Measurements from ENCODE around the gene DLGAP1. TPM values are rescaled to one million over a fixed set of nuclear protein-coding genes. Genes with fewer than 3 reads are reported as not detected.

DLGAP1 gene
- total and polyA plus RNA-seq, 2 of the 8 experiments (the other 6 are each of a cell fraction or from before 2014, with no cell fraction given), result 11.8 to 16.9 TPM

GRCh38 chr18:3547891-3548615, 907.1 kb downstream of the DLGAP1 start:
- WGBS, 2 experiments (ENCODE audit: extremely low coverage in 1 of 2, insufficient coverage in 1 of 2, insufficient read length in 1 of 2, insufficient replicate concordance in 2 of 2, low coverage in 1 of 2, low lambda C conversion rate in 2 of 2, missing lambda C conversion rate in 1 of 2), result 86% methylated on average over 4 of the region's 4 CpGs; no CpG with 5 or more reads in 1 of the 2 experiments
- CTCF ChIA-PET (ENCODE audit: partially characterized antibody), result no interaction called here
- Histone ChIP-seq H3K79me2 (ENCODE audit: control insufficient read depth in 1 of 2, insufficient read depth in 2 of 2, low read length in 2 of 2) (no peaks in the 10 kb centered on the region), H3K23ac (ENCODE audit: insufficient read length) (no peak overlapping the region), H2BK15ac (ENCODE audit: low read length) (no peak overlapping the region), H2BK120ac (replicated peaks; ENCODE audit: low read depth, low read length) (no peak overlapping the region), H3K9ac (replicated peaks in 1 of 4; ENCODE audit: extremely low read depth in 1 of 4, low read depth in 3 of 4, low read length in 3 of 4) (no peak overlapping the region), H2AFZ (ENCODE audit: low read length) (no peak overlapping the region), H2BK5ac (ENCODE audit: low read depth, low read length) (no peak overlapping the region), H4K5ac (ENCODE audit: insufficient read length, low read depth, low read length) (no peak overlapping the region), H3K4me3 (ENCODE audit: extremely low read depth in 1 of 4, insufficient read depth in 2 of 4, low read depth in 3 of 4, low read length in 4 of 4) (no peak overlapping the region), H3K27ac (ENCODE audit: low read depth, low read length) (no peak overlapping the region; the same call in 1 of the 2 replicates), H3K18ac (ENCODE audit: extremely low read depth, low read length) (no peak overlapping the region), H3K36me3 (ENCODE audit: control insufficient read depth in 2 of 4, insufficient read depth in 4 of 4, low read length in 3 of 4) (no peaks in the 10 kb centered on the region), H4K91ac (replicated peaks; ENCODE audit: insufficient read length, low read length) (no peak overlapping the region), H3K4me1 (replicated peaks in 1 of 4; ENCODE audit: control insufficient read depth in 3 of 4, insufficient read depth in 4 of 4, low read length in 3 of 4) (peaks cover 0 to 3% (median 0%) of the 10 kb centered on the region in 4 experiments; a peak in 3 of 7 replicates), H3K14ac (ENCODE audit: insufficient read length) (no peak overlapping the region), H3K4ac (replicated peaks; ENCODE audit: insufficient read length, low read depth, low read length) (no peak overlapping the region), H3K79me1 (ENCODE audit: low read depth, low read length) (no peaks in the 10 kb centered on the region), H2AK5ac (ENCODE audit: low read depth, low read length) (no peak overlapping the region), H4K8ac (ENCODE audit: extremely low read depth, insufficient read depth, low read length) (no peak overlapping the region), H3K56ac (replicated peaks; ENCODE audit: insufficient read length, low read depth, low read length) (no peak overlapping the region), H3K23me2 (ENCODE audit: low read depth, low read length) (no peaks in the 10 kb centered on the region), H3K4me2 (ENCODE audit: insufficient read depth in 1 of 2, low read depth in 2 of 2, low read length in 2 of 2) (no peak overlapping the region), H2BK12ac (ENCODE audit: low read depth, low read length) (0 out of 2 replicates have a peak overlapping the region, but pooled peaks have one; percentile 39), H2BK20ac (ENCODE audit: low read length) (no peak overlapping the region), H3K27me3 (replicated peaks in 1 of 4; ENCODE audit: control insufficient read depth in 3 of 4, extremely low read depth in 1 of 4, insufficient read depth in 3 of 4, low read length in 3 of 4) (no peaks in the 10 kb centered on the region), H4K20me1 (replicated peaks in 1 of 2; ENCODE audit: control insufficient read depth in 1 of 2, insufficient read depth in 2 of 2, low read length in 2 of 2) (no peaks in the 10 kb centered on the region), H3K9me3 (ENCODE audit: insufficient read depth in 2 of 2, low read depth in 1 of 2, low read length in 1 of 2) (no peaks in the 10 kb centered on the region)
- FAIRE-seq (no peak), DNase-seq (ENCODE audit: low read depth in 1 of 2, low spot score in 2 of 2) (no peak)
- POLR2A ChIA-PET (ENCODE audit: partially characterized antibody), result no interaction called here
- TF ChIP-seq KDM4A (IDR thresholded peaks at IDR 0.05; ENCODE audit: low read depth, low read length, severe bottlenecking), result no peak
